ENCODE data around the gene KRTAP3-3.

KRTAP3-3 gene

GRCh38 chr17:40958086-40958953, 35.6 kb downstream of the KRTAP3-3 start:
- no peak for DNase-seq (ENCODE audit: low read depth in 2 of 2)

- peak; percentile 93 to 94 for DNase-seq (ENCODE audit: low read depth in 2 of 2)
These were observed 37.3 kb downstream of the KRTAP3-3 start for GRCh38 chr17:40956401-40957254.

- peak; percentile 70 to 73 for DNase-seq (ENCODE audit: low read depth in 2 of 2)
These were observed 40.1 kb downstream of the KRTAP3-3 start for GRCh38 chr17:40953881-40954280.

- DNase-seq (ENCODE audit: low read depth in 2 of 2) = peak; percentile 77 to 82
These were observed 41.3 kb downstream of the KRTAP3-3 start for GRCh38 chr17:40952661-40953060.

- DNase-seq (ENCODE audit: low read depth in 2 of 2) = no peak
These were observed 41.8 kb downstream of the KRTAP3-3 start for GRCh38 chr17:40952154-40952553.

- DNase-seq (ENCODE audit: low read depth in 2 of 2) = no peak
These were observed 42.8 kb downstream of the KRTAP3-3 start for GRCh38 chr17:40951011-40951622.

DNA sequence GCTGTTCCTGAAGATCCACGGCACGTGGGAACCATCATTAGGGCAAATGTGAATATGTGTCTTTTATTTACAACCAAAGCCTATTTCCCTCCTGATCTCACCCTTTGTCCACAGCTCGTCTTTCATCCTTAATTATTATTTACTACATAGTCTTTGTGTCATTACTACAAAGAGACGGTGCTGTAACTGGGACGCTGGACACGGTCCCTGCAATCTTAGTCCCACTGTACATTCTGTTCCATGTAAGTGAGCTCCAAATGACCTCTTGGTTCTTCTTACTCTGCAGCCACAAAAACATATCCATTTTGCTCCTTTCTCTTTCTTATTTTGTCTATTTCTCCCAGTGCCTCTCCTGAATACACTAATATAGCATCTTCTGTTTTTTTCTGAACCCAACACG, 43.8 kb downstream of the KRTAP3-3 start:
- DNase-seq (ENCODE audit: low read depth in 2 of 2) = no peak

- DNase-seq (ENCODE audit: low read depth in 2 of 2) = no peak
These were observed 44.5 kb downstream of the KRTAP3-3 start for GRCh38 chr17:40949418-40949817.

DNA sequence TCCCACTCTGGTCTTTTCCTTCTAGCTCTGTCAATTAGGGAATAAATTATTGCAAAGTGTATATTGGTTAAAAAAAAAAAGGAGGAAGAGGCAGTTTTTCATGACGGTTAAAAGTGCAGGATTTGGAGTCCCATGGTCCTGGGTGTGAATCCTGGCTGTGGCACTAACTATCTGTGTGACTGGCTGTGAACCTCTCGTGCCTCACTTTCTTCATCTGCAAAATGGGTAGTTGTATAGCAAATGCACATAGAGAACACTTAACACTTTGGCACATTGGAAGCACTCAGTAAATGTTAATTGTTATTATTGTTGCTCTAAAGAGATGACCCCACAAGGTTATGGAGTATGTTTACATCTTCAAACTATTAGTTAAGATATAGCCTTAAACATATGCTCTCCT, 46.0 kb downstream of the KRTAP3-3 start:
- DNase-seq (ENCODE audit: low read depth in 2 of 2) = no peak

DNA sequence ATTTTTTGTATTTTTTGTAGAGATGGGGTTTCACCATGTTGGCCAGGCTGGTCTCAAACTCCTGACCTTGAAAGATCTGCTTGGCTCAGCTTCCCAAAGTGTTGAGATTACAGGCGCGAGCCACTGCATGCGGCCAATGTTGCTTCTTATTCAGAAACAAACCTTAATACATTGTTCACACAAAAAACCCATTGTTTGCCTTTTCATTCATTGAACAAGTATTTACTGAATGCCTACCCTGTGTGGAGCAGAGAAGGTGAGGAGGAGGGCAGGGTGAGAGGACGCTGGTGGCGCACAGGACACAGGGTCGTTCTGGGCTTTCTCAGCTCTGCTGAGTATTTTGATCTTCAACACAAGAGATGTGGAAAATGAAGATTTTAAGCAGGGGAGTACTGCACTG, 48.5 kb downstream of the KRTAP3-3 start:
- no peak for DNase-seq (ENCODE audit: low read depth in 2 of 2)

DNA sequence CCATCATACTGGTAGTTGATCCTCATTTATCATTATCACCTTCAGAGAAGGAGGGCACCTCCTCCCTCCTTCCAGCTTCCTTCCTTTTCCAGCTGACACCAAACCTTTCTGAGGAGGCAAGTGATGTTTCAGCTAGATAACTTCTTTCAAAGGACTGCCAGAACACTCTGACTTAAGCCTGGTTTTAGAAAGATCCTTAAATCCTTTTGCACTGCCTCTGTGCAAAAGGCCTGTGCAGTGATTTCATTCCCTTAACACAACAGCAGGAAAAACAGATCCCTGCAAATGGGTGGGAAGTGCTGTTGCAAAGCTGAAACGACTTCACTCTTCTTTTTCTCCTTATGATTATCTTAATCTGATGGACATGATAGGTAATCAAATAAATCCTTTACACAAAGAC, 49.4 kb downstream of the KRTAP3-3 start:
- no peak for DNase-seq (ENCODE audit: low read depth in 2 of 2)

Measured in fibroblast of skin of left quadriceps (primary cell).